ENCODE results near the gene ZNF239.

Gene ZNF239

GRCh38 chr10:43524434-43525247 lies 49.8 kb downstream of the ZNF239 start:
- peak in 1 of 2 experiments; percentile 3 for DNase-seq
- TF ChIP-seq GATA1 (IDR thresholded peaks at IDR 0.05; ENCODE audit: low read depth, low read length) (no peak), POLR2A (IDR thresholded peaks at IDR 0.05; ENCODE audit: low read length) (no peak)
